Limb (tissue), 2 donors: ENCODE measurements around the gene ZNF182.
"Not testable (repeated sequence)": the region's sequence is repeated elsewhere in the genome, so short reads cannot be mapped to it uniquely, and the experiment has no call there.

Experiments used
- DNase-seq, 2 donors: peaks; one replicate each; pipeline ENCODE4 v3.0.0-alpha.2; 2016; ENCODE audit errors: extremely low spot score in 2 of 2

Gene ZNF182

GRCh38 chrX:48002319-48002718, 1.5 kb downstream of the ZNF182 start:
- no peak for DNase-seq

DNA sequence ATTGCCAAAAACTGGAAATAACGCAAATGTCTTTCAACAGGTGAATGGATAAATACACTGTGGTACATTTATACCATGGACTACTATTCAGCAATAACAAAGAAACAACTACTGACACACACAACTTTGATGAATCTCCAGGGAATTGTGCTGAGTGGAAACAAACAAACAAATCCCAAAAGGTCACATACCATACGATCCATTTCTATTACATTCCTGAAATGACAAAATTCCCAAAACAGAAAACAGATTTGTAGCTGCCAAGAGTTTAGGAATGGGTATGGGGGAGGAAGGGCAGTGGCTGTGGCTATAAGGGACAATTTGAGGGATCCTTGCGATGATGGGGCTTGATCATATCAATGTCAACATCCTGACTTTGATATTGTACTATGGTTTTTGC, 2.5 kb downstream of the ZNF182 start:
- no peak for DNase-seq

DNA sequence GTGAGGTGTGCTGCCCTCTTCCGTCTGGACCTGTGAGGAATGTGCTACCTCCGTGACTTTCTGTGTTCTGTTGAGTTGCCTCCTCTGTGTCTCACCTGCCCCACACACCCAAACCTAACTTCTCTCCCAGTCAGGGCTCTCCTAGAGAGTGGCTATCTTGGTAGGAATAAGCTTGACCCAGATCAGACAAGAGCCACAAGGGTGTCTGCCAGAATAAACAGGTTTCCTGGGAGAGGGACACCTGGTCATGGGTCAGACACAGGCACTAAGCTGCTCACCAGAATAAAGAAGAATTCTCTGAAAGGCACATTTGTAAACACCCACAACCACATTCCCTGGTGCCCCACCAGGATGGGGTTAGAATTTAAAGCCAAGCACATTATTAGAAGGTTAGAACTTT, 11.1 kb downstream of the ZNF182 start:
- no peak for DNase-seq

DNA sequence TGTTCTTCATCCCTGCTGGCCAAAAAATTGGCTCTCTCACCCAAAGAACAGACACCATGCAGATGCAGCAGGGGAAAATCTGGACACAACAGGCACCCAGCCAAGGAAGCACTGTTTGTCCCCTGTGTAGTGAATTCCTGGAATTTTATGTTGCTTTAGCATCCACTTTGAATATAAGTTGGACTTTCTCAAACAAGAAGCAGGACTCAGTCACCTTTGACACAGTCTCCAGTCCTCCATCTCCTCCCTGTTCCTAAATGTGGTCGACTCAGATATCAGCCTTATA, 11.8 kb downstream of the ZNF182 start:
- DNase-seq = no peak

- no peak for DNase-seq
Observed at GRCh38 chrX:47991263-47992094, 12.3 kb downstream of the ZNF182 start.

- DNase-seq = no peak
Observed at GRCh38 chrX:47976254-47977151, 27.3 kb downstream of the ZNF182 start.

DNA sequence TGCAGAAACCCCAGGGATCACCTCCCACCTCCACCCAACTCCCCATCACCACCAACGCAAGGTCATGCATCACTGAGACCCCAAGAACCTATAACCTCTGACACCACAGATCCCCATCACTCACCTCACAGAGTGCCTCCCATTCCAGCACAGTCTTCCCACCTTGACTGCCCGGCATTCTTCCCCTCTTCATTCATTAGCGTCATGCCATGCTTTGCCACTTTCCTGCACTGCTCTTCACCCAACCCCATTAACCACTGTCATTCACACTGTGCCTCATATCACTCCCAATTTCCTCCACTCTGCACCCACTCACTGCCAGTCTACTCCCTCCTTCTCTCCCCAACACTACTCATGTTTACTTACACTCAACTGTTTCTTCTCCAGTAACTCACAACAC, 30.6 kb downstream of the ZNF182 start:
- no peak for DNase-seq

DNA sequence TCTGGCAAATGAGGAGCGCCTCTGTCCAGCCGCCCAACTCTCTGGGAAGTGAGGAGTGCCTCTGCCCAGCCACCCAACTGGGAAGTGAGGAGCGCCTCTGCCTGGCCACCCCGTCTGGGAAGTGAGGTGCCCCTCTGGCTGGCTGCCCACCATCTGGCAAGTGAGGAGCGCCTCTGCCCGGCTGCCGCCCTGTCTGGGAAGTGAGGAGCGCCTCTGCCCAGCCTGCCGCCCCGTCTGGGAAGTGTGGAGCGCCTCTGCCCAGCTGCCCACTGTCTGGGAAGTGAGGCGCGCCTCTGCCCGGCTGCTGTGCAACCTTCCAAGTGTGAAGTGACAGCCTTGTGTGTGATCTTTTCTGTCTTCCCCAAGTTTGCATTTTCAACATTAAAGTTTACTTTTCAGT, 38.3 kb downstream of the ZNF182 start:
- not testable (repeated sequence) for DNase-seq

GRCh38 chrX:47961830-47962229, 42.0 kb downstream of the ZNF182 start:
- not testable (repeated sequence) for DNase-seq

DNA sequence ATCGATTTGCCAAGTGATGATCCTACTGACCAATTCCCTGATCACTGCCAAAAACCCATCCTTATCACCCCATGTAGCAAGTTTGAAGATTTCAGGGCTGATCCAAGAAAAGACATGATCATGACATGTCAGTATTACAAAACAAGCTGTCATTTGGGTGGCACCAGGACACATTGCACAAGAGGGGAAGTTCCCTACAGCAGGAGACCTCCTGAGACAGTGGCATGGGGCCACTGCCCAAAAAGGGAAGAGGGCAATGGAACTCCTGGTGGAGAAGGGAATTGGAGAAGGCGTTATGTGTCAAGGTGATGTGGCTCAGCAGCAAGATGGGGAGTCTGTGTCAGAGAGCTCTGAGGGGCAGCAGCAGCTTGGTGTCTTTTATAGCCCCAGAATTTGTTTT, 43.4 kb downstream of the ZNF182 start:
- no peak for DNase-seq

GRCh38 chrX:47958761-47959342, 44.9 kb downstream of the ZNF182 start:
- no peak for DNase-seq

- DNase-seq = peak in 1 of 2 donors; percentile 25
Observed at GRCh38 chrX:47958206-47958605, 45.6 kb downstream of the ZNF182 start.

GRCh38 chrX:47956016-47956415, 47.8 kb downstream of the ZNF182 start:
- no peak for DNase-seq

- not testable (repeated sequence) for DNase-seq
Observed at GRCh38 chrX:47955295-47955694, 48.5 kb downstream of the ZNF182 start.

GRCh38 chrX:47941423-47941822, 62.4 kb downstream of the ZNF182 start:
- DNase-seq = no peak

DNA sequence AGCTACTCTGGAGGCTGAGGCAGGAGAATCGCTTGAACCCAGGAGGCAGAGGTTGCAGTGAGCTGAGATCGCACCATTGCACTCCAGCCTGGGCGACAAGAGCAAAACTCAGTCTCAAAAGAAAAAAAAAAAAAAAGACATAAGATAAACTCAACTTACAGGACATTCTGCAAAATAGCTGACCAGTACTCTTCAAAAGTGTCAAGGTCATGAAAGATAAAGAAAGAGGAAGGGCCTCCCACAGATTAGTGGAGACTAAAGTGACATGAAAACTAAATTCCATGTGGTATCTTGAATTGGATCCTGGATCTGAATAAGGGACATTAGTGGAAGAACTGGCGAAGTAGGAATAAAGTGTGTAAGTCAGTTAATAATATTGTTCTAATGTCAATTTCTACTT, 63.3 kb downstream of the ZNF182 start:
- DNase-seq = no peak

DNA sequence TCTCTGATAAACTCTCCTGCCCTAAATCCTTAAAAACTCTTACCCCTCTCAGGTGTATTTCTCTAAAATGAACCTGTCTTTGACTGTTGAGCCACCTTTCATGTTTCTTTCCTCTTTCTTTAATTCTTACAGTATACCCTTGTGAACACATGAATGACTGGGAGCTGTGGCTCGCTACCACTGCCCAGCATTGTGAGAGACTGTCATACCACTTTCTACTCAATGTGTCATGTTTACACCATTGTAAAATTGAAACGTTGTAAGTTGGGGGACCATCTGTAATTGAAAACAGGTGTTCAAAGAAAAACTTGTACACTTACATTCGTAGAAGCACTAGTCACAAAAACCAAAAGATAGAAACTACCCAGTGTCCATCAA, 66.9 kb downstream of the ZNF182 start:
- no peak for DNase-seq

- DNase-seq = peak in 1 of 2 donors; percentile 32
Observed at GRCh38 chrX:47936224-47936939, 67.4 kb downstream of the ZNF182 start.

DNA sequence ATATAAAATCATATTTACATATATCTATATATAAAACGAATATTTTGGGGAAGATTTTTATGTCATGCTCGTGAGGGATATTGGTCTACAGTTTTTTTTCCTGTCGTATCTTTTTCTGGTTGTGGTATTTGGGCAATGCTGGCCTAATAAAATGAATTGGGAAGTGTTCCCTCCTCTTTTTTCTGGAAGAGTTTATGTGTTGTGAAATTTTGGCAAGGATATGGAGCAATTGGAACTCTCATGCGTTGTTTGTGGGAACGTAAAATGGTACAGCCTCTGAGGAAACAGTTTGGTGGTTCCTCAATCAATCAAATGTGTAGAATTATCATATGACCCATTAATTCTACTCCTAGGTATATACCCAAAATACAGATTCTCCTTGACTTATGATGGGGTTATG, 69.8 kb downstream of the ZNF182 start:
- DNase-seq = no peak

DNA sequence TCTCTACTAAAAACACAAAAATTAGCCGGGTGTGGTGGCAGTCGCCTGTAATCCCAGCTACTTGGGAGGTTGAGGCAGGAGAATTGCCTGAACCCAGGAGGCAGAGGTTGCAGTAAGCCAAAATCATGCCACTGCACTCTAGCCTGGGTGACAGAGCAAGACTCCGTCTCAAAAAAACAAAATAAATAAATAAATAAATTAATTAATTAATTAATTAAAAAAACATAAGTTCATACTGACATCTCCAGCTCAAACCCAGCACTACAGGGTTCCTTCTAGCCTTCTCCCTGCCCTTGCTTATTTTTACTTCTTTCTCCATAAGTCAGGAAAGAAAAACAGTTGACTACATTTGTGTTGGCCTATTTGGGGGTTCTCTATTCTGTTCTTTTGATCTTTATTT, 71.8 kb downstream of the ZNF182 start:
- not testable (repeated sequence) for DNase-seq

- DNase-seq = no peak
Observed at GRCh38 chrX:47927212-47927611, 76.6 kb downstream of the ZNF182 start.
